ENCODE measurements around the gene CDC25B. TPM values are rescaled to one million over a fixed set of nuclear protein-coding genes. Genes with fewer than 3 reads are reported as not detected.

CDC25B gene
- total RNA-seq, 1 experiment from 2014 or later, result 66.7 TPM

DNA sequence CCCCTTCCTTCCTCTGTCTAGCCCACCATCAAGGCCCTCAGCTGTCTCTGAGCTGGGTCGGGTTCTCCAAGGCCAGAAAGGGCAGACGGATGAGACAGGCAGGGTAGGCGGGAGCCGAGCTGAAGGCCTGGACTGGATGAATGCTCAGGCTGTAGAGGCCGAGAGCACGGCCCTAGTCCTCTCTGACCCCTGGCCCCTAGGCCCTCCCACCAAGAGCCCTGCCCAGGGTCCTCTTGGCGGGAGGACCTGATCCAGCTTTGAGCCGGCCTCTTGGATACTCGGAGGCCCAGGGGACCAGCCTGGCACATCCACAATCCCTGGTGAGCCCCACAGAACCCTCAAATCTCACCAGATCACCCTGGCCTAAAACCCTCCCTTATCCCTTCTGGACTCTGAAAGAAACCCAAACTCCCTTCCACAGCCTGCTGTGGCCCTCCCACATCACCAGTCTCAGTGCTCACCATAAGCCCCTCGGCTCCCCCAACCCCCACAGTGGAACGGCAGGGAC, 36.7 kb upstream of the CDC25B start:
- CTCF ChIA-PET, result interaction anchor here (1.5 kb wide), 1 partner anchor 9 kb away, joined by 6 read pairs; no protein-coding TSS in a partner anchor
- Histone ChIP-seq H3K4me3 (ENCODE audit: low read depth, low read length) (no peak overlapping the region), H3K27me3 (replicated peaks; ENCODE audit: control insufficient read depth, insufficient read depth, low read length) (no peaks in the 10 kb centered on the region), H3K4me1 (no peaks in the 10 kb centered on the region), H3K36me3 (ENCODE audit: control insufficient read depth, insufficient read depth, low read length) (0 out of 2 replicates have a peak, but pooled peaks cover 1% of the 10 kb centered on the region), H3K9me3 (no peaks in the 10 kb centered on the region)
- no peak overlapping the region for H3K27ac Mint-ChIP-seq (ENCODE audit: unreplicated experiment)
- H3K9me3 Mint-ChIP-seq (ENCODE audit: unreplicated experiment), result no peaks in the 10 kb centered on the region
- TF ChIP-seq, protein P1, sequence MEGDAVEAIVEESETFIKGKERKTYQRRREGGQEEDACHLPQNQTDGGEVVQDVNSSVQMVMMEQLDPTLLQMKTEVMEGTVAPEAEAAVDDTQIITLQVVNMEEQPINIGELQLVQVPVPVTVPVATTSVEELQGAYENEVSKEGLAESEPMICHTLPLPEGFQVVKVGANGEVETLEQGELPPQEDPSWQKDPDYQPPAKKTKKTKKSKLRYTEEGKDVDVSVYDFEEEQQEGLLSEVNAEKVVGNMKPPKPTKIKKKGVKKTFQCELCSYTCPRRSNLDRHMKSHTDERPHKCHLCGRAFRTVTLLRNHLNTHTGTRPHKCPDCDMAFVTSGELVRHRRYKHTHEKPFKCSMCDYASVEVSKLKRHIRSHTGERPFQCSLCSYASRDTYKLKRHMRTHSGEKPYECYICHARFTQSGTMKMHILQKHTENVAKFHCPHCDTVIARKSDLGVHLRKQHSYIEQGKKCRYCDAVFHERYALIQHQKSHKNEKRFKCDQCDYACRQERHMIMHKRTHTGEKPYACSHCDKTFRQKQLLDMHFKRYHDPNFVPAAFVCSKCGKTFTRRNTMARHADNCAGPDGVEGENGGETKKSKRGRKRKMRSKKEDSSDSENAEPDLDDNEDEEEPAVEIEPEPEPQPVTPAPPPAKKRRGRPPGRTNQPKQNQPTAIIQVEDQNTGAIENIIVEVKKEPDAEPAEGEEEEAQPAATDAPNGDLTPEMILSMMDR (IDR thresholded peaks at IDR 0.05; ENCODE audit: insufficient read depth in 1 of 2, low read depth in 1 of 2, low read length in 1 of 2, severe bottlenecking in 1 of 2, unreplicated experiment in 1 of 2), result no peak
- H3K27me3 Mint-ChIP-seq (ENCODE audit: insufficient read depth, unreplicated experiment), result no peaks in the 10 kb centered on the region
- no peak overlapping the region for H3K4me3 Mint-ChIP-seq (ENCODE audit: unreplicated experiment)
- intact Hi-C loops (cut with micrococcal nuclease; ENCODE audit: unreplicated experiment), result no loop called here
- POLR2A ChIA-PET, result no interaction called here
- H3K4me1 Mint-ChIP-seq (ENCODE audit: low read depth, unreplicated experiment), result no peaks in the 10 kb centered on the region
- peaks cover 15% of the 10 kb centered on the region for H3K36me3 Mint-ChIP-seq (ENCODE audit: insufficient read depth, unreplicated experiment)
- DNase-seq, result no peak
- no TSS peak for BruUV-seq (replicated peaks)

DNA sequence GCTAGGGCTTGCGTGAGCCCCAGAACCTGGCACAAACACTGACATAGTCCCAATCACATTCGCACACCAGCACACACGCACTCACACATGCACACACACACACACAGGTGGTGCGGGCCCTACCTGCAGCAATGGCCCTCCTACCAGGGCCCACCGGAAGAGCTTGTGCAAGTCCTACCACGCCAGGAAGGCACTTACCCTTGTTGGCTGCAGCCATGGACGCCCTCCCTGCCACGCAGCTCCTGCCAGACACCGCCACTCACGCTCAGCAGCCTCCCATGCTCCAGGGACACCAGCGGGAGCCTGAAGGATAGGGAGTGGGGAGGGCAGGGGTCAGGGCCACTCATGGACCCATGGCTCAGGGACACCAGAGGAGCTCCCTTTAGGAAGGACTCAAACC, 36.2 kb upstream of the CDC25B start:
- BruUV-seq (replicated peaks), result no TSS peak

DNA sequence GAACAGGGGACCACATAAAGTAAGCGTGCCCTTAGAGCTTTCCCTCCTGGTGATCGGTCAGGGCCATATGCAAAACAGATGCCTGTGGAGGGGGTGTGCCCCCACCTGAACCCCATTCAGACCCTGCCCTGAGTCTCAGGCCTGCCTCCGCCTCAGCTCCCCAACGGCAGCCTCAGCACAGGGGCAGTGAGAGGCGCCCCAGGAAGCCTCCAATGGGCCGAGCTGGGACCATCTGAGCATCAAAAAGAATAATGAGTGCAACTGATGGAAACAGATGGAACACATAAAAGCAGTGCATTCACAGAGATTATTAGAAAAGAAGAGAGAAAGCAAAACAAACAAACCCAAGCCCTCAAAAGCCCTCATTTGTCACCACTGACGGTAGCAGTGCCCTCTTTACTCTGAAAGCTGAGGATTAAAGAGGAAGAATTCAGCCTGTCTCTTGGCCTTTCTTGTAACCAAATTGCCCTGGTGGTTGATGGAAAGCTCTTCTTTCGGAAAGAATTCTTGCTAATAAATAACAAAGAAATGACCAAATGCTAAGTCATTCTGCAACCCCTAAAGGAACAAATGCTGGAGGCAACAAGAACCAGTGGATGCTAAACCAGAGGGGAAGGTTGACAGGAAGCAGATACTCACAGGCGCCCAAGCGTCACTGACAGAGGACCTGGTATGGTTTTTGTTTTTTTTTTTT, 35.3 kb upstream of the CDC25B start:
- H3K27ac Mint-ChIP-seq (ENCODE audit: unreplicated experiment), result no peak overlapping the region
- no peak overlapping the region for H3K4me3 ChIP-seq (ENCODE audit: low read depth, low read length)
- H3K4me1 ChIP-seq, result no peaks in the 10 kb centered on the region
- no peaks in the 10 kb centered on the region for H3K9me3 Mint-ChIP-seq (ENCODE audit: unreplicated experiment)
- H3K27me3 Mint-ChIP-seq (ENCODE audit: insufficient read depth, unreplicated experiment), result no peaks in the 10 kb centered on the region
- BruUV-seq (replicated peaks), result no TSS peak
- no peaks in the 10 kb centered on the region for H3K27me3 ChIP-seq (replicated peaks; ENCODE audit: control insufficient read depth, insufficient read depth, low read length)
- POLR2A ChIA-PET, result interaction anchor here (0.7 kb wide), 1 partner anchor 445 kb away, joined by 3 read pairs; no protein-coding TSS in a partner anchor
- peaks cover 15% of the 10 kb centered on the region for H3K36me3 Mint-ChIP-seq (ENCODE audit: insufficient read depth, unreplicated experiment)
- intact Hi-C loops (cut with micrococcal nuclease; ENCODE audit: unreplicated experiment), result no loop called here
- no peak overlapping the region for H3K4me3 Mint-ChIP-seq (ENCODE audit: unreplicated experiment)
- TF ChIP-seq, protein P1 (IDR thresholded peaks at IDR 0.05; ENCODE audit: insufficient read depth in 1 of 2, low read depth in 1 of 2, low read length in 1 of 2, severe bottlenecking in 1 of 2, unreplicated experiment in 1 of 2), result no peak
- H3K36me3 ChIP-seq (ENCODE audit: control insufficient read depth, insufficient read depth, low read length), result no peaks in the 10 kb centered on the region
- no peaks in the 10 kb centered on the region for H3K9me3 ChIP-seq
- DNase-seq, result no peak
- CTCF ChIA-PET, result interaction anchor here (0.7 to 1.5 kb wide), 2 partner anchors 8 to 50 kb away, joined by 5 to 6 read pairs; no protein-coding TSS in a partner anchor
- H3K4me1 Mint-ChIP-seq (ENCODE audit: low read depth, unreplicated experiment), result no peaks in the 10 kb centered on the region

More for the DNA sequence above, 36.2 kb upstream of the CDC25B start:
- ChIA-PET POLR2A (no interaction called here), CTCF (interaction anchor here (1.5 kb wide), 1 partner anchor 9 kb away, joined by 6 read pairs; no protein-coding TSS in a partner anchor)
- Mint-ChIP-seq H3K4me3 (ENCODE audit: unreplicated experiment) (no peak overlapping the region), H3K27me3 (ENCODE audit: insufficient read depth, unreplicated experiment) (no peaks in the 10 kb centered on the region), H3K4me1 (ENCODE audit: low read depth, unreplicated experiment) (no peaks in the 10 kb centered on the region), H3K36me3 (ENCODE audit: insufficient read depth, unreplicated experiment) (peaks cover 15% of the 10 kb centered on the region), H3K27ac (ENCODE audit: unreplicated experiment) (no peak overlapping the region), H3K9me3 (ENCODE audit: unreplicated experiment) (no peaks in the 10 kb centered on the region)
- H3K36me3 ChIP-seq (ENCODE audit: control insufficient read depth, insufficient read depth, low read length), result 0 out of 2 replicates have a peak, but pooled peaks cover 1% of the 10 kb centered on the region
- no peaks in the 10 kb centered on the region for H3K9me3 ChIP-seq
- DNase-seq, result no peak
- no peaks in the 10 kb centered on the region for H3K4me1 ChIP-seq
- no peak overlapping the region for H3K4me3 ChIP-seq (ENCODE audit: low read depth, low read length)
- TF ChIP-seq, protein P1 (IDR thresholded peaks at IDR 0.05; ENCODE audit: insufficient read depth in 1 of 2, low read depth in 1 of 2, low read length in 1 of 2, severe bottlenecking in 1 of 2, unreplicated experiment in 1 of 2), result no peak
- intact Hi-C loops (cut with micrococcal nuclease; ENCODE audit: unreplicated experiment), result no loop called here
- no peaks in the 10 kb centered on the region for H3K27me3 ChIP-seq (replicated peaks; ENCODE audit: control insufficient read depth, insufficient read depth, low read length)

Measured in Caco-2 (cell line).